CD4-positive, alpha-beta T cell (primary cell): ENCODE results near the gene DDIT4L. TPM values are rescaled to one million over a fixed set of nuclear protein-coding genes. Genes with fewer than 3 reads are reported as not detected.

Experiments used
- ATAC-seq: fragments of 200-7000 bp; cut with Tn5 transposase; one replicate; pipeline ENCODE4 v1.10.0; 2022; ENCODE audit warnings: mild to moderate bottlenecking; ENCODE audit not compliant: poor library complexity
- CTCF ChIA-PET: fragments of 350-600 bp; sonication (Branson Sonifier 250); formaldehyde crosslinking; loops from one replicate; lab custom pipeline; 2021; ENCODE audit warnings: antibody characterized with exemption, inconsistent platforms; lab: Charles Lee
- POLR2A ChIA-PET: fragments of 350-600 bp; sonication (Branson Sonifier 250); formaldehyde crosslinking; loops from one replicate; lab custom pipeline; 2021; ENCODE audit warnings: antibody characterized with exemption, inconsistent platforms; lab: Charles Lee
- DNase-seq, 14 experiments: peaks; one replicate each; pipeline ENCODE4 v3.0.0-alpha.2; 2013 to 2020; ENCODE audit warnings: mixed read lengths in 2 of 14
- H3K27ac ChIP-seq, 2 donors: one replicate each; pipeline versions ENCODE4 v1.5.1 to v1.7.0; 2013; ENCODE audit warnings: low read length in 2 of 2, low read depth in 1 of 2, mild to moderate bottlenecking in 1 of 2
- H3K27me3 ChIP-seq, 2 experiments: 1 replicate in 1 of 2; 2 replicates in 1 of 2; pipeline versions ENCODE4 v1.6.1 to v1.7.0; 2013; ENCODE audit warnings: low read length in 2 of 2, control low read depth in 1 of 2, mild to moderate bottlenecking in 1 of 2, moderate library complexity in 1 of 2; ENCODE audit not compliant: insufficient read depth in 2 of 2, control insufficient read depth in 1 of 2
- H3K36me3 ChIP-seq: one replicate; pipeline ENCODE4 v1.6.1; 2013; ENCODE audit warnings: low read length, control low read depth; ENCODE audit not compliant: insufficient read depth
- H3K4me1 ChIP-seq: one replicate; pipeline ENCODE4 v1.6.1; 2013; ENCODE audit warnings: low read length, control low read depth; ENCODE audit not compliant: insufficient read depth
- H3K4me3 ChIP-seq: one replicate; pipeline ENCODE4 v1.5.1; 2013; ENCODE audit warnings: mild to moderate bottlenecking, low read length, moderate library complexity
- H3K9me3 ChIP-seq, 2 experiments: 1 replicate in 1 of 2; 2 replicates in 1 of 2; pipeline versions ENCODE4 v1.6.1 to v1.7.0; 2013; ENCODE audit warnings: low read length in 2 of 2, mild to moderate bottlenecking in 2 of 2, control low read depth in 1 of 2, moderate library complexity in 1 of 2; ENCODE audit not compliant: control insufficient read depth in 1 of 2, insufficient read depth in 1 of 2
- H3K27ac Mint-ChIP-seq: one replicate; pipeline ENCODE4 v1.8.0; 2020; ENCODE audit warnings: mixed read lengths
- H3K27me3 Mint-ChIP-seq: one replicate; pipeline ENCODE4 v1.8.0; 2021; ENCODE audit warnings: mixed read lengths
- H3K36me3 Mint-ChIP-seq: one replicate; pipeline ENCODE4 v1.8.0; 2021; ENCODE audit warnings: low read depth, mixed read lengths
- H3K4me1 Mint-ChIP-seq: one replicate; pipeline ENCODE4 v1.8.0; 2021; ENCODE audit warnings: low read depth, mixed read lengths
- H3K4me3 Mint-ChIP-seq: one replicate; pipeline ENCODE4 v1.8.0; 2020; ENCODE audit warnings: mild to moderate bottlenecking, mixed read lengths
- H3K9me3 Mint-ChIP-seq: one replicate; pipeline ENCODE4 v1.8.0; 2020; ENCODE audit warnings: mixed read lengths
- CTCF ChIP-seq: fragments of 200-600 bp; IDR thresholded peaks from one replicate; pipeline ENCODE4 v1.8.0; 2022; ENCODE audit warnings: antibody characterized with exemption, mild to moderate bottlenecking
- intact Hi-C, 2 experiments: fragments of 100-400 bp; cut with DNase I in 1 of 2; cut with micrococcal nuclease in 1 of 2; formaldehyde crosslinking; loops; one replicate each; pipeline versions ENCODE4 v1.15.1 to v1.9.0; 2023 to 2025; cut with DNase I, micrococcal nuclease
- total RNA-seq, 174 experiments: library from RNA in 2 of 174; stranded (reverse) in 2 of 174; gene quantifications; one replicate each; pipeline ENCODE4 v1.2.3 and lab custom pipeline; 2021 to 2026

The DDIT4L gene
- total RNA-seq, 2 experiments from 2014 or later = not detected

- Mint-ChIP-seq H3K4me3 (no peak overlapping the region), H3K27me3 (peaks cover 46% of the 10 kb centered on the region), H3K36me3 (no peaks in the 10 kb centered on the region), H3K27ac (no peak overlapping the region), H3K4me1 (peaks cover 7% of the 10 kb centered on the region), H3K9me3 (no peaks in the 10 kb centered on the region)
- no peak for DNase-seq
- POLR2A ChIA-PET = no interaction called here
- Histone ChIP-seq H3K4me3 (no peak overlapping the region), H3K27me3 (peaks cover 11 to 21% of the 10 kb centered on the region in 2 experiments), H3K9me3 (peaks cover 0 to 2% of the 10 kb centered on the region in 2 experiments), H3K4me1 (peaks cover 3% of the 10 kb centered on the region), H3K27ac (no peak overlapping the region), H3K36me3 (no peaks in the 10 kb centered on the region)
- no peak for ATAC-seq
- no peak for TF ChIP-seq CTCF
- CTCF ChIA-PET = no interaction called here
- intact Hi-C loops = no loop called here
Observed at GRCh38 chr4:100184787-100185186, 5.5 kb downstream of the DDIT4L start.

- H3K9me3 Mint-ChIP-seq = no peaks in the 10 kb centered on the region
- no peak for DNase-seq
- POLR2A ChIA-PET = no interaction called here
- CTCF ChIA-PET = no interaction called here
- H3K4me1 Mint-ChIP-seq = no peaks in the 10 kb centered on the region
- Histone ChIP-seq H3K27ac (no peak overlapping the region), H3K4me1 (no peaks in the 10 kb centered on the region), H3K27me3 (no peaks in the 10 kb centered on the region), H3K36me3 (no peaks in the 10 kb centered on the region), H3K4me3 (no peak overlapping the region), H3K9me3 (no peaks in the 10 kb centered on the region)
- no peak for TF ChIP-seq CTCF
- H3K27ac Mint-ChIP-seq = no peak overlapping the region
- no peaks in the 10 kb centered on the region for H3K27me3 Mint-ChIP-seq
- H3K4me3 Mint-ChIP-seq = no peak overlapping the region
- intact Hi-C loops = no loop called here
- H3K36me3 Mint-ChIP-seq = no peaks in the 10 kb centered on the region
- no peak for ATAC-seq
Observed at GRCh38 chr4:100177855-100178254, 12.4 kb downstream of the DDIT4L start.

GRCh38 chr4:100177126-100177525 is 13.1 kb downstream of the DDIT4L start:
- no peaks in the 10 kb centered on the region for H3K4me1 Mint-ChIP-seq
- intact Hi-C loops = no loop called here
- no peak for TF ChIP-seq CTCF
- no peak for DNase-seq
- H3K4me1 ChIP-seq = no peaks in the 10 kb centered on the region
- ChIA-PET POLR2A (no interaction called here), CTCF (no interaction called here)
- H3K27me3 ChIP-seq = no peaks in the 10 kb centered on the region
- no peaks in the 10 kb centered on the region for H3K9me3 ChIP-seq
- no peaks in the 10 kb centered on the region for H3K36me3 Mint-ChIP-seq
- H3K27ac ChIP-seq = no peak overlapping the region
- no peaks in the 10 kb centered on the region for H3K9me3 Mint-ChIP-seq
- H3K27me3 Mint-ChIP-seq = no peaks in the 10 kb centered on the region
- no peak for ATAC-seq
- H3K4me3 Mint-ChIP-seq = no peak overlapping the region
- no peaks in the 10 kb centered on the region for H3K36me3 ChIP-seq
- no peak overlapping the region for H3K27ac Mint-ChIP-seq
- H3K4me3 ChIP-seq = no peak overlapping the region
